Suprapubic skin (tissue), 4 donors: Measurements from ENCODE around the gene TUBA1A.
"Not testable (repeated sequence)": the region's sequence is repeated elsewhere in the genome, so short reads cannot be mapped to it uniquely, and the experiment has no call there.

ENCODE experiments used
- CTCF ChIP-seq, 2 donors: fragments of 200-600 bp in 1 of 2; fragments of 450-650 bp in 1 of 2; sonication (generic) in 1 of 2; IDR thresholded peaks; one replicate each; pipeline ENCODE4 v1.5.1; 2016 to 2019; ENCODE audit warnings: antibody characterized with exemption in 2 of 2, mild to moderate bottlenecking in 1 of 2, moderate library complexity in 1 of 2
- EP300 ChIP-seq: sonication (generic); formaldehyde crosslinking; IDR thresholded peaks from one replicate; pipeline ENCODE4 v1.6.1; 2017; ENCODE audit warnings: antibody characterized with exemption
- POLR2A ChIP-seq, 2 donors: fragments of 450-650 bp; IDR thresholded peaks; one replicate each; pipeline ENCODE4 v1.6.1; 2017; ENCODE audit warnings: antibody characterized with exemption in 2 of 2, mild to moderate bottlenecking in 2 of 2, moderate library complexity in 2 of 2
- POLR2AphosphoS5 ChIP-seq, 3 donors: sonication (generic); formaldehyde crosslinking; IDR thresholded peaks; one replicate each; pipeline ENCODE4 v1.6.1; 2017; ENCODE audit warnings: antibody characterized with exemption in 3 of 3

GRCh38 chr12:49191498-49191897, 2.6 kb upstream of the TUBA1A start:
- not testable (repeated sequence) for TF ChIP-seq POLR2A (IDR thresholded peaks at IDR 0.05); CTCF (IDR thresholded peaks at IDR 0.05); POLR2AphosphoS5 (IDR thresholded peaks at IDR 0.05); EP300
